SK-N-SH (cell line): Measurements from ENCODE around the gene PFKL. TPM values are rescaled to one million over a fixed set of nuclear protein-coding genes. Genes with fewer than 3 reads are reported as not detected.

Source experiments
- CTCF ChIA-PET: fragments of 300-600, 350-600 bp; formaldehyde crosslinking; extraction: SDS; loops from one replicate; lab custom pipeline; 2021; lab: Yijun Ruan, JAX
- POLR2A ChIA-PET: fragments of 350-600 bp; sonication (Branson Sonifier 250); formaldehyde crosslinking; extraction: SDS; loops from one replicate; lab custom pipeline; 2020; ENCODE audit warnings: antibody characterized with exemption, inconsistent platforms; lab: Yijun Ruan, JAX
- DNase-seq: peaks from one replicate; pipeline ENCODE4 v3.0.0; 2012
- H2AFZ ChIP-seq: fragments of 200-600 bp; sonication (generic); 2 replicates; pipeline ENCODE4 v1.8.1; 2016; ENCODE audit warnings: antibody characterized with exemption, mild to moderate bottlenecking, low read depth
- H3F3A ChIP-seq: fragments of 200-600 bp; sonication (generic); replicated peaks from 2 replicates; pipeline ENCODE3; 2016; ENCODE audit warnings: antibody characterized with exemption, mild to moderate bottlenecking; ENCODE audit not compliant: insufficient read depth
- H3K27ac ChIP-seq, 2 experiments: fragments of 200-500 bp in 1 of 2; fragments of 200-600 bp in 1 of 2; sonication (Bioruptor generic) in 1 of 2; sonication (generic), shearing (Covaris generic) in 1 of 2; 2 replicates each; pipeline versions ENCODE4 v1.5.1 to v1.6.1; 2014 to 2016; ENCODE audit warnings: low read depth in 2 of 2, inconsistent platforms in 1 of 2, low read length in 1 of 2, mild to moderate bottlenecking in 1 of 2, mixed read lengths in 1 of 2
- H3K27me3 ChIP-seq: fragments of 200-600 bp; sonication (generic), shearing (Covaris generic); 2 replicates; pipeline ENCODE4 v1.6.1; 2016; ENCODE audit warnings: mixed run types; ENCODE audit not compliant: insufficient read depth
- H3K36me3 ChIP-seq, 2 experiments: fragments of 200-500 bp in 1 of 2; fragments of 200-600 bp in 1 of 2; sonication (Bioruptor generic) in 1 of 2; sonication (generic) in 1 of 2; replicated peaks in 1 of 2; 2 replicates each; pipeline versions ENCODE3 to v1.5.1; 2014 to 2016; ENCODE audit warnings: low read length in 1 of 2, mild to moderate bottlenecking in 1 of 2; ENCODE audit not compliant: insufficient read depth in 2 of 2, control insufficient read depth in 1 of 2
- H3K4me1 ChIP-seq, 2 experiments: fragments of 200-500 bp in 1 of 2; fragments of 200-600 bp in 1 of 2; sonication (Bioruptor generic) in 1 of 2; sonication (generic), shearing (Covaris generic) in 1 of 2; 2 replicates each; pipeline versions ENCODE4 v1.5.1 to v1.6.1; 2014 to 2016; ENCODE audit warnings: low read depth in 1 of 2, low read length in 1 of 2, mixed run types in 1 of 2; ENCODE audit not compliant: insufficient read depth in 2 of 2, control insufficient read depth in 1 of 2
- H3K4me2 ChIP-seq: fragments of 200-600 bp; sonication (generic), shearing (Covaris generic); 2 replicates; pipeline ENCODE4 v1.6.1; 2017; ENCODE audit warnings: mixed run types
- H3K4me3 ChIP-seq, 2 experiments: fragments of 200-500 bp in 1 of 2; fragments of 200-600 bp in 1 of 2; sonication (Bioruptor generic) in 1 of 2; sonication (generic), shearing (Covaris generic) in 1 of 2; 2 replicates each; pipeline versions ENCODE4 v1.5.1 to v1.8.1; 2014 to 2016; ENCODE audit warnings: low read depth in 2 of 2, inconsistent platforms in 1 of 2, low read length in 1 of 2, mild to moderate bottlenecking in 1 of 2, mixed read lengths in 1 of 2, moderate library complexity in 1 of 2
- H3K79me2 ChIP-seq: fragments of 200-600 bp; sonication (generic); 2 replicates; pipeline ENCODE4 v1.8.1; 2017; ENCODE audit warnings: mild to moderate bottlenecking; ENCODE audit not compliant: insufficient read depth
- H3K9ac ChIP-seq: fragments of 200-600 bp; sonication (generic); 2 replicates; pipeline ENCODE4 v1.6.1; 2017; ENCODE audit warnings: mixed run types
- H3K9me2 ChIP-seq: fragments of 200-600 bp; sonication (generic); 2 replicates; pipeline ENCODE4 v1.6.1; 2017; ENCODE audit warnings: mixed run types
- H3K9me3 ChIP-seq: fragments of 200-600 bp; sonication (generic); 2 replicates; pipeline ENCODE4 v1.6.1; 2017; ENCODE audit warnings: mixed run types, mild to moderate bottlenecking, moderate library complexity
- H4K20me1 ChIP-seq: fragments of 200-600 bp; sonication (generic); 2 replicates; pipeline ENCODE4 v1.6.1; 2017; ENCODE audit warnings: mild to moderate bottlenecking, mixed run types; ENCODE audit not compliant: insufficient read depth
- ELF1 ChIP-seq: IDR thresholded peaks from 2 replicates; pipeline ENCODE4 v1.4.0; 2012
- EP300 ChIP-seq, 2 experiments: IDR thresholded peaks; 2 replicates each; pipeline versions ENCODE4 v1.4.0 to v1.6.1; 2012; ENCODE audit warnings: borderline replicate concordance in 1 of 2, low read depth in 1 of 2, low read length in 1 of 2
- EZH2phosphoT487 ChIP-seq: fragments of 200-600 bp; sonication (generic); IDR thresholded peaks from 2 replicates; pipeline ENCODE4 v1.6.1; 2017; ENCODE audit warnings: low read depth, mixed run types, mild to moderate bottlenecking, antibody characterized with exemption, moderate library complexity, borderline replicate concordance
- FOSL2 ChIP-seq: IDR thresholded peaks from 2 replicates; pipeline ENCODE4 v1.4.0; 2012; ENCODE audit warnings: low read depth, mild to moderate bottlenecking, moderate library complexity, borderline replicate concordance
- FOXJ3 ChIP-seq: sonication (generic); formaldehyde crosslinking; IDR thresholded peaks from 2 replicates; pipeline ENCODE4 v1.5.1; 2020; ENCODE audit warnings: mild to moderate bottlenecking, missing genetic modification reagents
- FOXM1 ChIP-seq: IDR thresholded peaks from 2 replicates; pipeline ENCODE4 v1.4.0; 2012; ENCODE audit warnings: low read depth, mild to moderate bottlenecking
- GABPA ChIP-seq: IDR thresholded peaks from 2 replicates; pipeline ENCODE4 v1.4.0; 2012; ENCODE audit warnings: low read depth, mild to moderate bottlenecking
- GATA2 ChIP-seq: sonication (generic); formaldehyde crosslinking; IDR thresholded peaks from 2 replicates; pipeline ENCODE4 v1.5.0; 2020; ENCODE audit warnings: mild to moderate bottlenecking, missing genetic modification reagents
- JUND ChIP-seq: IDR thresholded peaks from 2 replicates; pipeline ENCODE4 v1.4.0; 2012
- MXI1 ChIP-seq: IDR thresholded peaks from 2 replicates; pipeline ENCODE4 v1.6.1; 2012; ENCODE audit warnings: mild to moderate bottlenecking, low read depth, low read length, improper control_type of control experiment
- NFIC ChIP-seq: IDR thresholded peaks from 2 replicates; pipeline ENCODE4 v1.4.0; 2012; ENCODE audit warnings: borderline replicate concordance
- POLR2AphosphoS5 ChIP-seq: IDR thresholded peaks from 2 replicates; pipeline ENCODE4 v1.6.1; 2012; ENCODE audit warnings: low read depth, low read length
- RAD21 ChIP-seq: IDR thresholded peaks from 2 replicates; pipeline ENCODE4 v1.6.1; 2012; ENCODE audit warnings: mild to moderate bottlenecking, low read length
- RXRA ChIP-seq: IDR thresholded peaks from 2 replicates; pipeline ENCODE4 v1.4.0; 2012; ENCODE audit warnings: low read depth, mild to moderate bottlenecking, borderline replicate concordance
- SMC3 ChIP-seq: IDR thresholded peaks from 2 replicates; pipeline ENCODE4 v1.6.1; 2012; ENCODE audit warnings: low read depth, low read length, improper control_type of control experiment
- TCF12 ChIP-seq: IDR thresholded peaks from 2 replicates; pipeline ENCODE4 v1.4.0; 2012
- YY1 ChIP-seq: IDR thresholded peaks from 2 replicates; pipeline ENCODE4 v1.4.0; 2012; ENCODE audit warnings: low read depth, mild to moderate bottlenecking
- WGBS: methylation state at CpG from one replicate; pipeline ENCODE4 v1.1.6; 2017; ENCODE audit warnings: low lambda C conversion rate; 5-methylcytosine and 5-hydroxymethylcytosine counted together
- polyA plus RNA-seq, 3 experiments: library from polyadenylated mRNA; depleted of rRNA; stranded (reverse); fragments of >200 nt; gene quantifications; 2 replicates each; pipeline ENCODE4 v1.2.3, GENCODE V29; 2012
- TF ChIP-seq, protein P1 (sequence below): fragments of 150-350 bp; IDR thresholded peaks from 2 replicates; pipeline ENCODE4 v1.6.1; 2016; ENCODE audit warnings: mild to moderate bottlenecking, low read depth, low read length
- TF ChIP-seq, protein P2 (sequence below): IDR thresholded peaks from 2 replicates; pipeline ENCODE4 v1.4.0; 2012; ENCODE audit warnings: low read depth
- TF ChIP-seq, protein P3 (sequence below): IDR thresholded peaks from 2 replicates; pipeline ENCODE4 v1.6.1; 2012; ENCODE audit warnings: mild to moderate bottlenecking, low read depth, low read length, moderate library complexity

Gene PFKL
- polyA plus RNA-seq, 1 of the 3 experiments (the other 2 are of a cell fraction) = 118 TPM

DNA sequence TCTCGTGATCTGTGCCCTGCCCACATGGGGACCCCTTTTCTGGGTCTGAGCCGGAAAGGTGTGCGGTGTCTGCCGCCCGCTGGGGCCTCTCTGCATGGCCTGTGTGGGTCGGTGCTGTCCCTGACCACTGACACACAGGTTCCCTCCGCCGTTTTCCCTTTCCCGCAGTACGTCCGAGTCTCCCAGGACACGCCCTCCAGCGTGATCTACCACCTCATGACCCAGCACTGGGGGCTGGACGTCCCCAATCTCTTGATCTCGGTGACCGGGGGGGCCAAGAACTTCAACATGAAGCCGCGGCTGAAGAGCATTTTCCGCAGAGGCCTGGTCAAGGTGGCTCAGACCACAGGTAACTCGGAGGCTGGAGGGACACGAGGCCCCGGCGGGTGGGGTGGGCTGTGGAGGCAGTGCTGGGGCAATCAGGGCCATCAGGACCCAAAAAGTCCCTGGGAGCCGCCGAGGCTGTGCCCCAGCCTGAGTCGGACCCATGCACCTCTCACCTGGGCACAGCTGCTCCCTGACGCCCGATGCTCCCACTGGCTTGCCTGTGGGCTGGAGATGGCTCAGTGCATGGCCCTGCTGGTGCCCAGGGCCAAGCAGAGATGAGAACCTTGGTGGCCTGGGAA, 66.8 kb downstream of the PFKL start:
- peak; percentile 13 for DNase-seq
- no peaks in the 10 kb centered on the region for H3K9me2 ChIP-seq
- CTCF ChIA-PET = no interaction called here
- H3F3A ChIP-seq = no peaks in the 10 kb centered on the region
- H4K20me1 ChIP-seq = no peaks in the 10 kb centered on the region
- peaks cover 55% of the 10 kb centered on the region for H3K27me3 ChIP-seq
- H3K9me3 ChIP-seq = no peaks in the 10 kb centered on the region
- no peak for TF ChIP-seq EZH2phosphoT487
- TF ChIP-seq, protein P1, sequence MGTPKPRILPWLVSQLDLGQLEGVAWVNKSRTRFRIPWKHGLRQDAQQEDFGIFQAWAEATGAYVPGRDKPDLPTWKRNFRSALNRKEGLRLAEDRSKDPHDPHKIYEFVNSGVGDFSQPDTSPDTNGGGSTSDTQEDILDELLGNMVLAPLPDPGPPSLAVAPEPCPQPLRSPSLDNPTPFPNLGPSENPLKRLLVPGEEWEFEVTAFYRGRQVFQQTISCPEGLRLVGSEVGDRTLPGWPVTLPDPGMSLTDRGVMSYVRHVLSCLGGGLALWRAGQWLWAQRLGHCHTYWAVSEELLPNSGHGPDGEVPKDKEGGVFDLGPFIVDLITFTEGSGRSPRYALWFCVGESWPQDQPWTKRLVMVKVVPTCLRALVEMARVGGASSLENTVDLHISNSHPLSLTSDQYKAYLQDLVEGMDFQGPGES = no peak
- TF ChIP-seq YY1 = no peak
- TF ChIP-seq, protein P2, sequence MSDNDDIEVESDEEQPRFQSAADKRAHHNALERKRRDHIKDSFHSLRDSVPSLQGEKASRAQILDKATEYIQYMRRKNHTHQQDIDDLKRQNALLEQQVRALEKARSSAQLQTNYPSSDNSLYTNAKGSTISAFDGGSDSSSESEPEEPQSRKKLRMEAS = no peak
- no peak for TF ChIP-seq NFIC
- TF ChIP-seq JUND = no peak
- TF ChIP-seq TCF12 = no peak
- no peak for TF ChIP-seq ELF1
- TF ChIP-seq SMC3 = no peak
- no peak for TF ChIP-seq RAD21
- TF ChIP-seq MXI1 = no peak
- TF ChIP-seq FOSL2 = no peak
- TF ChIP-seq RXRA = no peak
- no peak for TF ChIP-seq FOXJ3 (CRISPR knock-in tag)
- TF ChIP-seq GATA2 = no peak
- no peak for TF ChIP-seq FOXM1
- TF ChIP-seq EP300 (IDR thresholded peaks at IDR 0.05; ENCODE audit: borderline replicate concordance in 1 of 2, low read depth in 1 of 2, low read length in 1 of 2) = no peak
- no peak for TF ChIP-seq GABPA
- TF ChIP-seq, protein P3, sequence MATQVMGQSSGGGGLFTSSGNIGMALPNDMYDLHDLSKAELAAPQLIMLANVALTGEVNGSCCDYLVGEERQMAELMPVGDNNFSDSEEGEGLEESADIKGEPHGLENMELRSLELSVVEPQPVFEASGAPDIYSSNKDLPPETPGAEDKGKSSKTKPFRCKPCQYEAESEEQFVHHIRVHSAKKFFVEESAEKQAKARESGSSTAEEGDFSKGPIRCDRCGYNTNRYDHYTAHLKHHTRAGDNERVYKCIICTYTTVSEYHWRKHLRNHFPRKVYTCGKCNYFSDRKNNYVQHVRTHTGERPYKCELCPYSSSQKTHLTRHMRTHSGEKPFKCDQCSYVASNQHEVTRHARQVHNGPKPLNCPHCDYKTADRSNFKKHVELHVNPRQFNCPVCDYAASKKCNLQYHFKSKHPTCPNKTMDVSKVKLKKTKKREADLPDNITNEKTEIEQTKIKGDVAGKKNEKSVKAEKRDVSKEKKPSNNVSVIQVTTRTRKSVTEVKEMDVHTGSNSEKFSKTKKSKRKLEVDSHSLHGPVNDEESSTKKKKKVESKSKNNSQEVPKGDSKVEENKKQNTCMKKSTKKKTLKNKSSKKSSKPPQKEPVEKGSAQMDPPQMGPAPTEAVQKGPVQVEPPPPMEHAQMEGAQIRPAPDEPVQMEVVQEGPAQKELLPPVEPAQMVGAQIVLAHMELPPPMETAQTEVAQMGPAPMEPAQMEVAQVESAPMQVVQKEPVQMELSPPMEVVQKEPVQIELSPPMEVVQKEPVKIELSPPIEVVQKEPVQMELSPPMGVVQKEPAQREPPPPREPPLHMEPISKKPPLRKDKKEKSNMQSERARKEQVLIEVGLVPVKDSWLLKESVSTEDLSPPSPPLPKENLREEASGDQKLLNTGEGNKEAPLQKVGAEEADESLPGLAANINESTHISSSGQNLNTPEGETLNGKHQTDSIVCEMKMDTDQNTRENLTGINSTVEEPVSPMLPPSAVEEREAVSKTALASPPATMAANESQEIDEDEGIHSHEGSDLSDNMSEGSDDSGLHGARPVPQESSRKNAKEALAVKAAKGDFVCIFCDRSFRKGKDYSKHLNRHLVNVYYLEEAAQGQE = no peak
- no peak for TF ChIP-seq POLR2AphosphoS5
- TF ChIP-seq, all 33 proteins: peak for 0
- no peak overlapping the region for H3K4me3 ChIP-seq
- no peaks in the 10 kb centered on the region for H3K36me3 ChIP-seq
- POLR2A ChIA-PET = no interaction called here
- no peak overlapping the region for H3K27ac ChIP-seq
- H3K4me1 ChIP-seq = peaks cover 0 to 7% of the 10 kb centered on the region in 2 experiments; a peak in 1 of 4 replicates
- H3K79me2 ChIP-seq = no peaks in the 10 kb centered on the region
- 51% methylated on average over 20 of the region's 28 CpGs for WGBS
- H3K9ac ChIP-seq = no peak overlapping the region
- no peak overlapping the region for H2AFZ ChIP-seq
- no peak overlapping the region for H3K4me2 ChIP-seq
